ENCODE results near the gene KIF25. TPM values are rescaled to one million over a fixed set of nuclear protein-coding genes. Genes with fewer than 3 reads are reported as not detected.

The KIF25 gene
- 0.24 TPM for polyA plus RNA-seq (2013, experiment 1 of 2)
- polyA plus RNA-seq (2013, experiment 2 of 2) = 0.31 TPM

- Histone ChIP-seq H3K27ac (ENCODE audit: low read depth, low read length) (no peak within 1 kb of the TSS), H3K27me3 (ENCODE audit: insufficient read depth, low read length, poor library complexity) (no peaks in the 10 kb centered on the region), H3K9ac (ENCODE audit: low read length) (peak within 1 kb of the TSS; percentile 54), H3K56ac (ENCODE audit: low read length) (peak within 1 kb of the TSS; percentile 79), H3K4me1 (ENCODE audit: control insufficient read depth, low read depth, low read length) (no peaks in the 10 kb centered on the region), H4K5ac (ENCODE audit: low read length) (no peak within 1 kb of the TSS), H2BK15ac (replicated peaks; ENCODE audit: low read depth) (no peak within 1 kb of the TSS), H3K23ac (ENCODE audit: low read length) (no peak within 1 kb of the TSS), H3K36me3 (ENCODE audit: control insufficient read depth, insufficient read depth, low read length) (no peaks in the 10 kb centered on the region), H3K4me3 (ENCODE audit: low read length) (no peak within 1 kb of the TSS), H3K18ac (ENCODE audit: low read length) (no peak within 1 kb of the TSS), H4K8ac (ENCODE audit: low read depth, low read length) (no peak within 1 kb of the TSS), H2BK5ac (ENCODE audit: low read length) (no peak within 1 kb of the TSS), H2AK5ac (ENCODE audit: low read length) (no peak within 1 kb of the TSS), H3K79me2 (ENCODE audit: control insufficient read depth, insufficient read depth, low read length) (no peaks in the 10 kb centered on the region), H3K4ac (ENCODE audit: low read depth, low read length) (no peak within 1 kb of the TSS), H3K79me1 (ENCODE audit: low read length) (no peaks in the 10 kb centered on the region), H3K4me2 (ENCODE audit: low read length) (peak within 1 kb of the TSS; percentile 19), H2BK120ac (ENCODE audit: low read depth, low read length) (no peak within 1 kb of the TSS)
- no CpG with 5 or more reads among the region's 9 CpGs for WGBS (ENCODE audit: extremely low coverage, insufficient coverage, low lambda C conversion rate)
- no peak for DNase-seq
These were observed at the start of gene KIF25 for GRCh38 chr6:167997642-167998041. TSS of gene KIF25 (plus strand) at chr6:167997671. CDS start at chr6:168029586, 31,915 bp downstream.

- no CpG with 5 or more reads among the region's 1 CpG for WGBS (ENCODE audit: extremely low coverage, insufficient coverage, low lambda C conversion rate)
- no peak overlapping the region for H4K5ac ChIP-seq (ENCODE audit: low read length)
- no peak overlapping the region for H2BK120ac ChIP-seq (ENCODE audit: low read depth, low read length)
- no peak overlapping the region for H3K23ac ChIP-seq (ENCODE audit: low read length)
- H3K9ac ChIP-seq (ENCODE audit: low read length) = no peak overlapping the region
- no peak for DNase-seq
- H3K27ac ChIP-seq (ENCODE audit: low read depth, low read length) = no peak overlapping the region
- no peak overlapping the region for H3K56ac ChIP-seq (ENCODE audit: low read length)
- H4K8ac ChIP-seq (ENCODE audit: low read depth, low read length) = no peak overlapping the region
- no peak overlapping the region for H3K4me2 ChIP-seq (ENCODE audit: low read length)
- H2BK15ac ChIP-seq (replicated peaks; ENCODE audit: low read depth) = no peak overlapping the region
- no peak overlapping the region for H2AK5ac ChIP-seq (ENCODE audit: low read length)
- no peak overlapping the region for H3K4ac ChIP-seq (ENCODE audit: low read depth, low read length)
- H3K4me3 ChIP-seq (ENCODE audit: low read length) = no peak overlapping the region
- peaks cover 1% of the 10 kb centered on the region for H3K79me2 ChIP-seq (ENCODE audit: control insufficient read depth, insufficient read depth, low read length)
- no peak overlapping the region for H2BK5ac ChIP-seq (ENCODE audit: low read length)
- H3K79me1 ChIP-seq (ENCODE audit: low read length) = no peaks in the 10 kb centered on the region
- no peak overlapping the region for H3K18ac ChIP-seq (ENCODE audit: low read length)
- peaks cover 19% of the 10 kb centered on the region for H3K36me3 ChIP-seq (ENCODE audit: control insufficient read depth, insufficient read depth, low read length)
- no peaks in the 10 kb centered on the region for H3K4me1 ChIP-seq (ENCODE audit: control insufficient read depth, low read depth, low read length)
- no peaks in the 10 kb centered on the region for H3K27me3 ChIP-seq (ENCODE audit: insufficient read depth, low read length, poor library complexity)
These were observed 49.8 kb upstream of the KIF25 start for GRCh38 chr6:167947716-167948115.

- Histone ChIP-seq H3K36me3 (ENCODE audit: control insufficient read depth, insufficient read depth, low read length) (peaks cover 18% of the 10 kb centered on the region), H3K9ac (ENCODE audit: low read length) (no peak overlapping the region), H3K27ac (ENCODE audit: low read depth, low read length) (no peak overlapping the region), H4K8ac (ENCODE audit: low read depth, low read length) (no peak overlapping the region), H2BK15ac (replicated peaks; ENCODE audit: low read depth) (no peak overlapping the region), H3K4me2 (ENCODE audit: low read length) (no peak overlapping the region), H3K4ac (ENCODE audit: low read depth, low read length) (no peak overlapping the region), H3K4me3 (ENCODE audit: low read length) (no peak overlapping the region), H2BK5ac (ENCODE audit: low read length) (no peak overlapping the region), H3K4me1 (ENCODE audit: control insufficient read depth, low read depth, low read length) (no peaks in the 10 kb centered on the region), H3K18ac (ENCODE audit: low read length) (no peak overlapping the region), H3K27me3 (ENCODE audit: insufficient read depth, low read length, poor library complexity) (no peaks in the 10 kb centered on the region), H3K23ac (ENCODE audit: low read length) (no peak overlapping the region), H4K5ac (ENCODE audit: low read length) (no peak overlapping the region), H3K56ac (ENCODE audit: low read length) (no peak overlapping the region), H2BK120ac (ENCODE audit: low read depth, low read length) (no peak overlapping the region), H2AK5ac (ENCODE audit: low read length) (no peak overlapping the region), H3K79me2 (ENCODE audit: control insufficient read depth, insufficient read depth, low read length) (peaks cover 1% of the 10 kb centered on the region), H3K79me1 (ENCODE audit: low read length) (no peaks in the 10 kb centered on the region)
- no peak for DNase-seq
- no CpG with 5 or more reads among the region's 4 CpGs for WGBS (ENCODE audit: extremely low coverage, insufficient coverage, low lambda C conversion rate)
These were observed 48.8 kb upstream of the KIF25 start for GRCh38 chr6:167948716-167949115.

GRCh38 chr6:167949121-167949684, 48.3 kb upstream of the KIF25 start:
- Histone ChIP-seq H3K79me2 (ENCODE audit: control insufficient read depth, insufficient read depth, low read length) (peaks cover 1% of the 10 kb centered on the region), H3K4me2 (ENCODE audit: low read length) (no peak overlapping the region), H3K18ac (ENCODE audit: low read length) (no peak overlapping the region), H3K79me1 (ENCODE audit: low read length) (no peaks in the 10 kb centered on the region), H2BK120ac (ENCODE audit: low read depth, low read length) (no peak overlapping the region), H3K27ac (ENCODE audit: low read depth, low read length) (no peak overlapping the region), H2BK15ac (replicated peaks; ENCODE audit: low read depth) (no peak overlapping the region), H2AK5ac (ENCODE audit: low read length) (no peak overlapping the region), H4K8ac (ENCODE audit: low read depth, low read length) (no peak overlapping the region), H3K27me3 (ENCODE audit: insufficient read depth, low read length, poor library complexity) (no peaks in the 10 kb centered on the region), H3K56ac (ENCODE audit: low read length) (no peak overlapping the region), H3K4me3 (ENCODE audit: low read length) (no peak overlapping the region), H3K4me1 (ENCODE audit: control insufficient read depth, low read depth, low read length) (no peaks in the 10 kb centered on the region), H3K36me3 (ENCODE audit: control insufficient read depth, insufficient read depth, low read length) (peaks cover 13% of the 10 kb centered on the region), H2BK5ac (ENCODE audit: low read length) (no peak overlapping the region), H3K9ac (ENCODE audit: low read length) (no peak overlapping the region), H3K4ac (ENCODE audit: low read depth, low read length) (no peak overlapping the region), H3K23ac (ENCODE audit: low read length) (no peak overlapping the region), H4K5ac (ENCODE audit: low read length) (no peak overlapping the region)
- no peak for DNase-seq
- no CpG with 5 or more reads among the region's 7 CpGs for WGBS (ENCODE audit: extremely low coverage, insufficient coverage, low lambda C conversion rate)

- no peak overlapping the region for H3K23ac ChIP-seq (ENCODE audit: low read length)
- H3K4me1 ChIP-seq (ENCODE audit: control insufficient read depth, low read depth, low read length) = no peaks in the 10 kb centered on the region
- H3K27me3 ChIP-seq (ENCODE audit: insufficient read depth, low read length, poor library complexity) = no peaks in the 10 kb centered on the region
- no peak overlapping the region for H2AK5ac ChIP-seq (ENCODE audit: low read length)
- H2BK5ac ChIP-seq (ENCODE audit: low read length) = no peak overlapping the region
- H3K4ac ChIP-seq (ENCODE audit: low read depth, low read length) = no peak overlapping the region
- H3K36me3 ChIP-seq (ENCODE audit: control insufficient read depth, insufficient read depth, low read length) = peaks cover 9% of the 10 kb centered on the region
- H3K4me3 ChIP-seq (ENCODE audit: low read length) = no peak overlapping the region
- H2BK15ac ChIP-seq (replicated peaks; ENCODE audit: low read depth) = no peak overlapping the region
- peaks cover 7% of the 10 kb centered on the region for H3K79me1 ChIP-seq (ENCODE audit: low read length)
- no peak overlapping the region for H3K18ac ChIP-seq (ENCODE audit: low read length)
- H3K56ac ChIP-seq (ENCODE audit: low read length) = no peak overlapping the region
- no peak overlapping the region for H4K8ac ChIP-seq (ENCODE audit: low read depth, low read length)
- no peak overlapping the region for H3K4me2 ChIP-seq (ENCODE audit: low read length)
- peaks cover 1% of the 10 kb centered on the region for H3K79me2 ChIP-seq (ENCODE audit: control insufficient read depth, insufficient read depth, low read length)
- no peak overlapping the region for H4K5ac ChIP-seq (ENCODE audit: low read length)
- H3K9ac ChIP-seq (ENCODE audit: low read length) = no peak overlapping the region
- no peak overlapping the region for H3K27ac ChIP-seq (ENCODE audit: low read depth, low read length)
- no peak overlapping the region for H2BK120ac ChIP-seq (ENCODE audit: low read depth, low read length)
- DNase-seq = no peak
- no CpG with 5 or more reads among the region's 29 CpGs for WGBS (ENCODE audit: extremely low coverage, insufficient coverage, low lambda C conversion rate)
These were observed 45.5 kb upstream of the KIF25 start for GRCh38 chr6:167951781-167952511.

All from mesendoderm (in vitro differentiated cells).